Measurements from ENCODE around the gene MDM2.

DNA sequence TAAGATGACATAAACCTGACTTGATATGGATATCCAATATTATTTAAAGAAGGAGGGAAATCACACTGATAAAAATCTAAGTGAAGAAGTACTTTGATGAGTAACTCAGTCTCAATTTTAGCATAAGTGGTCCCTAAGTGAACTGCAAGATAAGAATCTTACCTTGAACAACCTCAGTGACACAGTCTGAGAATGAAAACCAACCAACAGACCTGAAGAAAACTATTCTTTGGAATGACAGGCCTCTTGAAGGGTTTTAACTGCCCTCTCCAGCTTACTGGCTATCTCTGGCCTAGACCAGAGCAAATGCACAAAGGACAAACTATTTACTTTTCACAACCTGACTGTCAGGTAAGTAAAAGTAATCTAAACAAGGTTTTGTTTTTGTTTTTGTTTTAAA lies 80.3 kb downstream of the MDM2 start:
- TF ChIP-seq, protein P1, sequence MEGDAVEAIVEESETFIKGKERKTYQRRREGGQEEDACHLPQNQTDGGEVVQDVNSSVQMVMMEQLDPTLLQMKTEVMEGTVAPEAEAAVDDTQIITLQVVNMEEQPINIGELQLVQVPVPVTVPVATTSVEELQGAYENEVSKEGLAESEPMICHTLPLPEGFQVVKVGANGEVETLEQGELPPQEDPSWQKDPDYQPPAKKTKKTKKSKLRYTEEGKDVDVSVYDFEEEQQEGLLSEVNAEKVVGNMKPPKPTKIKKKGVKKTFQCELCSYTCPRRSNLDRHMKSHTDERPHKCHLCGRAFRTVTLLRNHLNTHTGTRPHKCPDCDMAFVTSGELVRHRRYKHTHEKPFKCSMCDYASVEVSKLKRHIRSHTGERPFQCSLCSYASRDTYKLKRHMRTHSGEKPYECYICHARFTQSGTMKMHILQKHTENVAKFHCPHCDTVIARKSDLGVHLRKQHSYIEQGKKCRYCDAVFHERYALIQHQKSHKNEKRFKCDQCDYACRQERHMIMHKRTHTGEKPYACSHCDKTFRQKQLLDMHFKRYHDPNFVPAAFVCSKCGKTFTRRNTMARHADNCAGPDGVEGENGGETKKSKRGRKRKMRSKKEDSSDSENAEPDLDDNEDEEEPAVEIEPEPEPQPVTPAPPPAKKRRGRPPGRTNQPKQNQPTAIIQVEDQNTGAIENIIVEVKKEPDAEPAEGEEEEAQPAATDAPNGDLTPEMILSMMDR (IDR thresholded peaks at IDR 0.05), result no peak
- TF ChIP-seq POLR2A (IDR thresholded peaks at IDR 0.05), result no peak
